ENCODE data around the gene ACTR2. TPM values are rescaled to one million over a fixed set of nuclear protein-coding genes. Genes with fewer than 3 reads are reported as not detected.

ACTR2 gene
- total and polyA plus RNA-seq, 11 donors: 28.2 to 216 (median 109) TPM

DNA sequence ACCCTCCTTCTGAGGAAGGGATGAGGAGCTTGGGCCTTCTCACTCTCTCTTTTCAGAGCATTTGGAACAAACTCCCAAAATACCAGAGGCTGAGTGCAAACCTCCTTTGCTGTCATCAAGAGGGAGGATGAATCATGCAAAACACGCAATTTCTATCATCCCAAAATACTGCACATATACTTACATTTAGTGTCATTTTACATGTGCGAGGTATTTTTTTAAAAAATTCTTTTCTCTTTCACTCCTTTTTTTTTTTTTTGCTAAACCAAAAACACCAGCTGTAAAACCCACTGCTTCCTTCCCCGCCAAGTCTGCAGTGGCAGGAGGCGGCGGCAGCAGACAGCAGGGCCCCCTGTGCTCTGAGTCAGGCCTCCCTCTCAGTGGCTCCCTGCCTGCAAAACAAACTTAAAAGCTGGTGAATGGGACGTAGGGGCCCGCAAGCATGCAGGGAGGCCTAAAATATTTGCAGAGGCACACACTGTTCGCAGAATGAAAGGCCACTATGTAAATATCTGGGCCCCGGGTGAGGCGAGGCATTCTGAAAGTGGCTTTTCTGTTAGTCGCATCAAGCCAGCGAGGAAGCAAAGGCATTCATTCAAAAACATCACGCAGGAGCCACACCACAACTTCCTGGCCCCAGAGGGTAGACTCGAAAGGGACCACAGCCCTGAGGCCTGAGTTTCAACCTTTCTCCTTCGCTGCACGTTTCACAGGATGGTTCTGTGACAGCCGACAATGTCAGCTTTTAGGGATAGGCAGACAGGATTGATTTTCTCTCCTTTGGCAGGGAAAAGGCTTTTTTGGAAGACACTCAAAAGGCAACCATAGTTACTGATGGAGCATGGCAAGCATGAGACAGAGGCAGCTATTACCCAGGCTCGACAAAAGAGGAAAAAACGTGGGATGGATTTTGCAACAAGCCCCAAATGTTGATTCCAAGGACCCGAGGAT is 73.4 kb downstream of the ACTR2 start:
- Histone ChIP-seq H3K4me1 (peaks cover 5 to 39% (median 35%) of the 10 kb centered on the region in 12 donors), H3K27me3 (no peaks in the 10 kb centered on the region), H3K9me3 (no peaks in the 10 kb centered on the region), H3K36me3 (no peaks in the 10 kb centered on the region), H3K4me3 (peak overlapping the region in 4 of 12 donors; percentile 2 to 20 (median 9)), H3K27ac (peak overlapping the region; percentile 11 to 76 (median 54))
- DNase-seq (peak; percentile 37 to 79 (median 60)), ATAC-seq (peak; percentile 50 to 82 (median 63))
- WGBS, 4 donors: 52 to 62% (median 54%) methylated on average over 20 of the region's 20 CpGs
- intact Hi-C loops (cut with DNase I): loop anchor here in 1 of 10 donors (1.0 to 5.0 kb wide), 2 partner anchors 9 to 34 kb away; no protein-coding TSS in a partner anchor
- TF ChIP-seq POLR2A (IDR thresholded peaks at IDR 0.05): no peak
- TF ChIP-seq, protein P1, sequence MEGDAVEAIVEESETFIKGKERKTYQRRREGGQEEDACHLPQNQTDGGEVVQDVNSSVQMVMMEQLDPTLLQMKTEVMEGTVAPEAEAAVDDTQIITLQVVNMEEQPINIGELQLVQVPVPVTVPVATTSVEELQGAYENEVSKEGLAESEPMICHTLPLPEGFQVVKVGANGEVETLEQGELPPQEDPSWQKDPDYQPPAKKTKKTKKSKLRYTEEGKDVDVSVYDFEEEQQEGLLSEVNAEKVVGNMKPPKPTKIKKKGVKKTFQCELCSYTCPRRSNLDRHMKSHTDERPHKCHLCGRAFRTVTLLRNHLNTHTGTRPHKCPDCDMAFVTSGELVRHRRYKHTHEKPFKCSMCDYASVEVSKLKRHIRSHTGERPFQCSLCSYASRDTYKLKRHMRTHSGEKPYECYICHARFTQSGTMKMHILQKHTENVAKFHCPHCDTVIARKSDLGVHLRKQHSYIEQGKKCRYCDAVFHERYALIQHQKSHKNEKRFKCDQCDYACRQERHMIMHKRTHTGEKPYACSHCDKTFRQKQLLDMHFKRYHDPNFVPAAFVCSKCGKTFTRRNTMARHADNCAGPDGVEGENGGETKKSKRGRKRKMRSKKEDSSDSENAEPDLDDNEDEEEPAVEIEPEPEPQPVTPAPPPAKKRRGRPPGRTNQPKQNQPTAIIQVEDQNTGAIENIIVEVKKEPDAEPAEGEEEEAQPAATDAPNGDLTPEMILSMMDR (IDR thresholded peaks at IDR 0.05): no peak

DNA sequence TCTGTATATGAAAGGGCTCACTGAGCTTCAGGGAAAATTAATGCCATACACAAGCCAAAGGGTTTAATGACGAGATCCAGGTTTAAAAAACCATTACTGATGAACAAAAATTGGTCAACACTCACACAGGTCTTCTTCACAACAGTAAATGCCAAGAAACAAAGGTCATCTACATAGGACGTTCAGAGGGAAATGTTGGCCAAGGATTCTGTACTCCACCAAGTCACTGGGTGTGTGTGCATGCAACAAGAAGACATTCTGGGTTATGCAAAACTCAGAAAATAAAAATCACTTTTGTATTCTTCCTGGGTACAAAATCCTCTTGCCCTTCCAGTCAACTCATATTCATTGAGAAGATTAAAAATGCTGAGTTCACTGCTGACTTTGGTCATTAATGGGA is 78.3 kb downstream of the ACTR2 start:
- Histone ChIP-seq H3K4me1 (peaks cover 0 to 41% (median 30%) of the 10 kb centered on the region in 12 donors), H3K9me3 (no peaks in the 10 kb centered on the region), H3K27ac (no peak overlapping the region), H3K4me3 (no peak overlapping the region), H3K36me3 (peaks cover 0 to 3% (median 0%) of the 10 kb centered on the region in 9 donors), H3K27me3 (no peaks in the 10 kb centered on the region)
- DNase-seq (no peak), ATAC-seq (no peak)
- 68 to 88% (median 86%) methylated on average over 2 of the region's 2 CpGs for WGBS, 4 donors
- intact Hi-C loops (cut with DNase I): no loop called here
- TF ChIP-seq, protein P1 (IDR thresholded peaks at IDR 0.05): no peak
- no peak for TF ChIP-seq POLR2A (IDR thresholded peaks at IDR 0.05)

DNA sequence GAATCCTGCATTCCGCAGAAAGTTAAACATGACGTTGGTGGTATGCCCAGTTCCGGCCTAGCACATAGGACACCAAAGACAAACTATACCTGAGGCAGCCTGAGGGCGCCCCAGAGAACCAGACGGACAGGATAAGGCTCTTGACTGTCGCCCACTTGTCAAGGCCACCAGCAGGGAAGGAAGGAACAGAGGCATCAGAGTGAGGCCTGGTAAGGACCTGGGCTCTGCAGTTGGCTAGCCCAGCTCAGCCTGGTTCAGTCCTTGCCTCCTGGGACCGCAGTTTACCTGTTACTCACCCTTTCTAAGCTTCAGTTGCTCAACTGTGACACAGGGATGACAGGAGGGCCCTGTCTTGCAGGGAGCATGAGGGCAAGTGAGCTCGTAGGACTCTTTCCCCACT is 82.1 kb downstream of the ACTR2 start:
- H3K4me3 ChIP-seq: peak overlapping the region in 1 of 12 donors; percentile 7
- peak in 1 of 4 donors; percentile 3 for ATAC-seq
- 76 to 84% (median 80%) methylated on average over 8 of the region's 8 CpGs for WGBS, 4 donors

More for the DNA sequence above, 82.1 kb downstream of the ACTR2 start:
- Histone ChIP-seq H3K27ac (peak overlapping the region; percentile 62 to 92 (median 78)), H3K4me1 (peaks cover 0 to 35% (median 19%) of the 10 kb centered on the region in 12 donors), H3K27me3 (no peaks in the 10 kb centered on the region), H3K36me3 (peaks cover 0 to 36% (median 29%) of the 10 kb centered on the region in 9 donors), H3K9me3 (no peaks in the 10 kb centered on the region)
- TF ChIP-seq POLR2A (IDR thresholded peaks at IDR 0.05): no peak
- TF ChIP-seq, protein P1 (IDR thresholded peaks at IDR 0.05): no peak
- DNase-seq: peak in 1 of 5 donors; percentile 31
- intact Hi-C loops (cut with DNase I): loop anchor here in 7 of 10 donors (1.0 to 10.0 kb wide), 12 partner anchors 9 to 238 kb away; partner anchors contain the start of gene SPRED2 (in 5 of the 7)
